OCI-LY7 (cell line): ENCODE data around the gene POU4F3.

Experiments
- EZH2phosphoT487 ChIP-seq: fragments of 200-600 bp; sonication (generic); IDR thresholded peaks from 2 replicates; pipeline ENCODE4 v1.6.1; 2018; ENCODE audit warnings: low read depth, borderline replicate concordance, mild to moderate bottlenecking, mixed run types, antibody characterized with exemption, low read length, moderate library complexity, mixed read lengths
- TF ChIP-seq, protein P1 (sequence below): fragments of 200-600 bp; sonication (generic); conservative IDR thresholded peaks from 2 replicates; pipeline ENCODE4 v1.5.1; 2014; ENCODE audit warnings: mild to moderate bottlenecking, antibody characterized with exemption, low read length, moderate library complexity, mixed read lengths

DNA sequence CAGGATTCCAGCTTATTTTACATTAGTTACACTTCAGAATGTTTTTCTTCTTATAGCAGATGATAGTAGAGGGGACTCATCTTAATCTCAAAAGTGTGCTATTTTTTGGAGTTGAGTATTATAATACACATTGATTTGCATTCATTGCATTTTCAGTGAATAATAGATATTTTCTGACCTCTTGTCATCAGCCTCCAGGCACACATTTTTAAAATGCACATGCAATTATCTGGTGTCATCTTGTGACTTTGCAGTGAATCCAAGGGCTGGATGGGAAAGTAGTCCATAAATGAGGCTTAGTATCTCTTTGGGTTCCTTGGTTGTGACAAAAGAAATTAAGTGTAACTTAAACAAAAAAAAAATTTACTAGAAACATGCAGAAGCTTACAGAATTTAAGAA is 28.1 kb upstream of the POU4F3 start:
- TF ChIP-seq, protein P1, sequence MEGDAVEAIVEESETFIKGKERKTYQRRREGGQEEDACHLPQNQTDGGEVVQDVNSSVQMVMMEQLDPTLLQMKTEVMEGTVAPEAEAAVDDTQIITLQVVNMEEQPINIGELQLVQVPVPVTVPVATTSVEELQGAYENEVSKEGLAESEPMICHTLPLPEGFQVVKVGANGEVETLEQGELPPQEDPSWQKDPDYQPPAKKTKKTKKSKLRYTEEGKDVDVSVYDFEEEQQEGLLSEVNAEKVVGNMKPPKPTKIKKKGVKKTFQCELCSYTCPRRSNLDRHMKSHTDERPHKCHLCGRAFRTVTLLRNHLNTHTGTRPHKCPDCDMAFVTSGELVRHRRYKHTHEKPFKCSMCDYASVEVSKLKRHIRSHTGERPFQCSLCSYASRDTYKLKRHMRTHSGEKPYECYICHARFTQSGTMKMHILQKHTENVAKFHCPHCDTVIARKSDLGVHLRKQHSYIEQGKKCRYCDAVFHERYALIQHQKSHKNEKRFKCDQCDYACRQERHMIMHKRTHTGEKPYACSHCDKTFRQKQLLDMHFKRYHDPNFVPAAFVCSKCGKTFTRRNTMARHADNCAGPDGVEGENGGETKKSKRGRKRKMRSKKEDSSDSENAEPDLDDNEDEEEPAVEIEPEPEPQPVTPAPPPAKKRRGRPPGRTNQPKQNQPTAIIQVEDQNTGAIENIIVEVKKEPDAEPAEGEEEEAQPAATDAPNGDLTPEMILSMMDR: no peak
- TF ChIP-seq EZH2phosphoT487: no peak
